Measurements from ENCODE around the gene ZNF423. TPM values are rescaled to one million over a fixed set of nuclear protein-coding genes. Genes with fewer than 3 reads are reported as not detected.

Gene ZNF423
- total and polyA plus RNA-seq, 12 donors = 1.7 to 10.6 (median 5.5) TPM

DNA sequence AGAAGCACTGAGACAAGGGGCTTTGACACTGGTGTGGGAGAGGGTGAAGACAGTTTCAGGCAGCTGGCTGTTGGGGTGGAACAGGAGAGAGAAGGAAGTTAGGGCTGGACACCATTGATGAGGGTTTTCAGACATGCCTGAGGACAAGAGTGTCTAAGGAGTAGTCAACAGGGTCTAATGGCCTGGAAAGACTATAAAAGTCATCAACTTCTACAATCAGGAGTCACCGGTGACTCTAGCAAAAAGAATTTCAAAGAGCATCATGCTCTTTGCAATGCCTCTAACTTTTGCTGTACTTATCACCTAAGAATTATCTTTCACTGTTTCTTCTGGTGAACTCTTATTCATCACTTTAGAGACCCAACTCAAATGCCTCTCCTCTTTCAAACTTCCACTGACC is 268.4 kb downstream of the ZNF423 start:
- no peaks in the 10 kb centered on the region for H3K36me3 ChIP-seq (replicated peaks in 1 of 2)
- H3K4me3 ChIP-seq = no peak overlapping the region
- intact Hi-C loops (cut with DNase I) = no loop called here
- H3K4me1 ChIP-seq (replicated peaks in 1 of 2) = no peaks in the 10 kb centered on the region
- TF ChIP-seq, protein P1, sequence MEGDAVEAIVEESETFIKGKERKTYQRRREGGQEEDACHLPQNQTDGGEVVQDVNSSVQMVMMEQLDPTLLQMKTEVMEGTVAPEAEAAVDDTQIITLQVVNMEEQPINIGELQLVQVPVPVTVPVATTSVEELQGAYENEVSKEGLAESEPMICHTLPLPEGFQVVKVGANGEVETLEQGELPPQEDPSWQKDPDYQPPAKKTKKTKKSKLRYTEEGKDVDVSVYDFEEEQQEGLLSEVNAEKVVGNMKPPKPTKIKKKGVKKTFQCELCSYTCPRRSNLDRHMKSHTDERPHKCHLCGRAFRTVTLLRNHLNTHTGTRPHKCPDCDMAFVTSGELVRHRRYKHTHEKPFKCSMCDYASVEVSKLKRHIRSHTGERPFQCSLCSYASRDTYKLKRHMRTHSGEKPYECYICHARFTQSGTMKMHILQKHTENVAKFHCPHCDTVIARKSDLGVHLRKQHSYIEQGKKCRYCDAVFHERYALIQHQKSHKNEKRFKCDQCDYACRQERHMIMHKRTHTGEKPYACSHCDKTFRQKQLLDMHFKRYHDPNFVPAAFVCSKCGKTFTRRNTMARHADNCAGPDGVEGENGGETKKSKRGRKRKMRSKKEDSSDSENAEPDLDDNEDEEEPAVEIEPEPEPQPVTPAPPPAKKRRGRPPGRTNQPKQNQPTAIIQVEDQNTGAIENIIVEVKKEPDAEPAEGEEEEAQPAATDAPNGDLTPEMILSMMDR (IDR thresholded peaks at IDR 0.05) = no peak
- no peak for TF ChIP-seq POLR2A (IDR thresholded peaks at IDR 0.05)
- no peak for DNase-seq
- no peak overlapping the region for H3K27ac ChIP-seq
- 89 to 100% (median 92%) methylated on average over 1 of the region's 1 CpG for WGBS, 4 donors
- H3K9me3 ChIP-seq (replicated peaks in 1 of 3) = no peaks in the 10 kb centered on the region
- H3K27me3 ChIP-seq = no peaks in the 10 kb centered on the region

DNA sequence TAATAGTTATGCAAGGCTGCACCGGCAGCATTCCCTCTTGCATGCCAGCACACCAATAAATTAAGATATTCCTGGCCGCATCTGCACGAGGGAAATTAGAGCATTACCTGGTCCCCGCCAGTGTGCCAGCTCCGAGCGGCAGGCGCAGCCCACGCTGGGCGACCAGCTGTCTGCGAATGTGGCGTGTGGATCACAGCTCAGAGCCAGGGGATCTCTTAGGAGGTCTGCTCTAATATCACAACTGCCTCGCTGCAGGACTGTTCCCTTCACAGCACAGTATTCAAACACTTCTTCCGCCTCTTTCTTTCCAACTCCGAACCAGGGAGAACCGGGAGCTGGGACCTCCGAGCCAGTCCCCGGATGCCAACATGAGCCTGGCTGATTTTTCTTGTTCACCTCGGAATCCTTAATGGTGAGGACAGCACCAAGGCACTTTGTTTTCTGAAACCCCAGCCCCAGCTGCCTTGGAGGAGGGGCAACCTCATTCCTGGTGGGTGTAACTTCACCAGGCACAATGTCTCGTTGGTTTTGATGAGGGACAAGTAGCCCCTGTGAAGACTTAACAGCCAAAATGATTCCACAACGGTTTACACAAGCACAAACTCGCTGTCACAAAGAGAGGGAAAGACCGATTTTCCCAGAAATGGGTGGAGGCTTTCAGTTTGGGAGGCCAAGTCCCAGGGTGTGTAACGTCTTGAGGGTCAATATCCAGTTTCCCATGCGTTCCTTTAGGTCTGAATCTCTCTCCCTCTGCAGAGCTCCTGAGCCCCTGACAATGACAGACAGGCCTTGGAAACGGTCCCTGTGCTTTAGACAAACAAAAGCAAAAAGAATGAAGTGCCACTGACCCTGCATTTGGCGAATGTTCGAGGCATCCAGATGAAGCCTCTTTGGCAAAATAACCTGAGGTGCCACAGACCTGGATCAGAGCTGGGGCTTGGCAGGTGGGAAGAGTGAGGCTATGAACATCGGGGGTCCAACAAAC is 269.2 kb downstream of the ZNF423 start:
- no peaks in the 10 kb centered on the region for H3K27me3 ChIP-seq
- no peak for DNase-seq
- intact Hi-C loops (cut with DNase I) = no loop called here
- TF ChIP-seq POLR2A (IDR thresholded peaks at IDR 0.05) = no peak
- TF ChIP-seq, protein P1 (IDR thresholded peaks at IDR 0.05) = no peak
- 84 to 89% (median 86%) methylated on average over 27 to 28 of the region's 28 CpGs for WGBS, 4 donors
- no peak overlapping the region for H3K27ac ChIP-seq
- no peaks in the 10 kb centered on the region for H3K9me3 ChIP-seq (replicated peaks in 1 of 3)
- no peaks in the 10 kb centered on the region for H3K36me3 ChIP-seq (replicated peaks in 1 of 2)
- H3K4me3 ChIP-seq = no peak overlapping the region
- no peaks in the 10 kb centered on the region for H3K4me1 ChIP-seq (replicated peaks in 1 of 2)

DNA sequence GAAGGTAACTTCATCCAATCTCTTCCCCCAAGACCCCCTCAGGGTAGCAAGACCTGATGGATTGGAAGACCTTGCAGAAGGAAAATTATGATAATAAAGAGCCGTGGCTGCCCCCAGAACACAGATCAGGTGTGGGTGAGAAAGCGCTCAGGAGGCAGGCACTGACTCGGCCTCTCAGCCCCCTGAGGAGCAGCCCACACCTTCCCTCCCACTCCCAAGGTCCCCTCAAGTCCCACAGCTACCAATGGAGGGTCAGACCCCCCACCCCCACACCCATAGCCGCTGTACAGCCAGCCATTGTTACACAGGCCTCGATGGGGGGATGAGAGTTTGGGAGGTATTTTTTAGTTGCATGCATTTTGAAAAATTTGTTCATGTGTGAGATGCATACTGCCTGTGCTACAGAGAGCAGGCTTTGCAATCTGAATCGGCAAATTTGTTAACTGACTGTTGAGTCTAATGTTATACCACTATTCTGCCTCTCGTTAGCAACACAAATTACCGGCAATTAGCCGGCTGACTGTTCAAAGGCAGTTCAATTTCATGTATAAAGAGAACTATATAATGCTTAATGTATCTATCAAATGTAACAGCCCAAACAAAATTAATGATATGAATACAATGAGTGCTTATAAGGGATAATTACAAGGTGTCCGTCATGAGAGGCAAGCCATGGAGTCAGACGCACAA is 270.6 kb downstream of the ZNF423 start:
- H3K9me3 ChIP-seq (replicated peaks in 1 of 3) = no peaks in the 10 kb centered on the region
- WGBS, 4 donors = 86 to 91% (median 88%) methylated on average over 11 of the region's 11 CpGs
- no peak overlapping the region for H3K27ac ChIP-seq
- DNase-seq = no peak
- intact Hi-C loops (cut with DNase I) = no loop called here
- no peaks in the 10 kb centered on the region for H3K27me3 ChIP-seq
- no peaks in the 10 kb centered on the region for H3K4me1 ChIP-seq (replicated peaks in 1 of 2)
- no peaks in the 10 kb centered on the region for H3K36me3 ChIP-seq (replicated peaks in 1 of 2)
- no peak for TF ChIP-seq POLR2A (IDR thresholded peaks at IDR 0.05)
- TF ChIP-seq, protein P1 (IDR thresholded peaks at IDR 0.05) = no peak
- no peak overlapping the region for H3K4me3 ChIP-seq

DNA sequence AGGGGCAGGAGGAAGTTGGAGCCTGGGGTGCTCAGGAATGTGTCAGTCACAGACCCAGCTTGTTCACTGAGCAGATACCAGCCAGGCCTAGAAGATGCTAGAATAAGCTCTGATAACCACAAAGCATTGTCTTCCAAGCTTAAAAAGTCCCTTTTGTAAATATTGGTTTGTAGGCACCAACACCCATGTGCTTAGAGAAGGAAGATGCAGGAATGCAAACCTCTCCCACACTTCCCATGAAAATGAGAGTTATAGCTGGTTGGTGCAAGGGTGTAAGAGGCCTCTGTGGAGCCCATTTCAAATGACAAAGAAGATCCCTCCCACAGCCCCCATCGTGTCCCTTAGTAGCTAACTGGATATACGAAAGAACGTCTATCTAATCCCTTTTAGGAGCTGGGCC is 272.0 kb downstream of the ZNF423 start:
- intact Hi-C loops (cut with DNase I) = no loop called here
- WGBS, 4 donors = 78 to 87% (median 83%) methylated on average over 3 of the region's 3 CpGs

More for the DNA sequence above, 272.0 kb downstream of the ZNF423 start:
- Histone ChIP-seq H3K9me3 (replicated peaks in 1 of 3) (no peaks in the 10 kb centered on the region), H3K36me3 (replicated peaks in 1 of 2) (no peaks in the 10 kb centered on the region), H3K4me1 (replicated peaks in 1 of 2) (no peaks in the 10 kb centered on the region), H3K27ac (no peak overlapping the region), H3K27me3 (no peaks in the 10 kb centered on the region), H3K4me3 (no peak overlapping the region)
- TF ChIP-seq POLR2A (IDR thresholded peaks at IDR 0.05) = no peak
- TF ChIP-seq, protein P1 (IDR thresholded peaks at IDR 0.05) = no peak
- DNase-seq = no peak
